Vagina (tissue), 2 donors: ENCODE results near the gene CISD1.

Source experiments
- CTCF ChIP-seq, 3 experiments: fragments of 450-650 bp in 2 of 3; fragments of 200-600 bp in 1 of 3; sonication (generic) in 1 of 3; IDR thresholded peaks; one replicate each; pipeline ENCODE4 v1.5.1; 2017 to 2019; ENCODE audit warnings: antibody characterized with exemption in 3 of 3, mild to moderate bottlenecking in 2 of 3, moderate library complexity in 2 of 3
- POLR2A ChIP-seq, 2 donors: fragments of 450-650 bp; IDR thresholded peaks; one replicate each; pipeline ENCODE4 v1.6.1; 2017; ENCODE audit warnings: antibody characterized with exemption in 2 of 2, mild to moderate bottlenecking in 2 of 2, moderate library complexity in 2 of 2
- POLR2AphosphoS5 ChIP-seq, 2 donors: sonication (generic); formaldehyde crosslinking; IDR thresholded peaks; one replicate each; pipeline ENCODE4 v1.9.0; 2017; ENCODE audit warnings: antibody characterized with exemption in 2 of 2, mild to moderate bottlenecking in 2 of 2, low read depth in 1 of 2; ENCODE audit not compliant: insufficient read depth in 1 of 2

DNA sequence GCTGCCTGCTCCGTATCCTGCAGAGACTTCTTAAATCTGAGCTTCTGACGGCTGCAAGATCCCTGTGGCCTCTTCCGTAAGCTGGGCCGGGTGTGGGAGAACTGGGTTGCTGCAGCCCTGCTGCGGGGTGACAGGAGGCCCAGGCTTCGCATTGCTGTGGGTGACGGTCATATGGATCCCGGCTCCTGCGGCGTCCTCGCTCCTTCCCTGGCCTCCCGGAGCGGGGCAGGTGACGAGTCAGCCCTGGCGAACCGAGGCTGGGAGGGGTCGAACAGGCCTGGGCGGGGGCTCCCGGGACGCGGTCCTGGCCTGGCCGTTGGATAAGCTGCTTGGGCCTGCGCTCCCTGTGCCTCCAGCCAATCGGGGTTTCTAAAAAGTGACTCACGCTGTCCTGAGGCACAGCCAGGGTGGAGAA is 58.0 kb downstream of the CISD1 start:
- no peak for TF ChIP-seq CTCF (IDR thresholded peaks at IDR 0.05)
- no peak for TF ChIP-seq POLR2A (IDR thresholded peaks at IDR 0.05)
- TF ChIP-seq POLR2AphosphoS5 (IDR thresholded peaks at IDR 0.05; ENCODE audit: insufficient read depth in 1 of 2, low read depth in 1 of 2): peak in 1 of 2 donors; percentile 23
